Measurements from ENCODE around the gene COL4A2.

The COL4A2 gene

DNA sequence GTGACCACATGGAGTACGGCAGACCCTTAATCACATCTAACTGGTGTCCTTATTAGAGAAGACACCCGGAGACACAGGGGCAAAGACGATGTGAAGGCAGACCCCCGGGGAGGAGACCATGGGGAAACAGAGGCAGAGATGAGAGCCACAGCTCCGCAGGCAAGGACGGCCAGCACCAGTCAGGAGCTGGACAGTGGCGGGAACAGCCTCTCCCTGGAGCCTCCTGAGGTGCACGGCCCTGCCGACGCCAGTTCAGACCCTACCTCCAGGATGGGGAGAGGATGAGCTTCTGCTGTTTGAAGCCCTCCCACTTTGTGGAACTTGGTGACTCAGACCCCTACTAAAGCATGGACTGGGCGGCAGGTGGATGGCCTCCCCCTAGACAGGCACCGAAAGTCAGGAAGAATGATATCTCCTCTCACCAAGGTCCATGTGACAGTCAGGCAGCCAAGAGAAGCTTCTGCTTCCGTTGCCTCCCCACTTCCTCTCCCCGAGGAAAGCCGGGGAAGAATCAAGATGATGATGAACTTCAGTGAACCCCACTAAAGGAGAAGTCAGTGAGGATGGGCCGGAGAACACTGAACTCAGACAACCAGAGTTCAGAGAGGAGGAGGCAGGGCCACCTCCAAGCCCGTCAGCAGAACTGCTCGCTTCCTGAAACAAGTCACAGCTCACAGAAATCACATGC is 229.1 kb downstream of the COL4A2 start:
- Histone ChIP-seq H3K4me1 (ENCODE audit: control insufficient read depth, insufficient read depth, low read length) (peaks cover 4% of the 10 kb centered on the region), H3K27me3 (ENCODE audit: control insufficient read depth, insufficient read depth, low read length, poor library complexity, severe bottlenecking) (no peaks in the 10 kb centered on the region), H3K4me3 (ENCODE audit: insufficient read depth, low read depth, low read length) (no peak overlapping the region), H3K36me3 (ENCODE audit: control insufficient read depth, insufficient read depth, low read length) (no peaks in the 10 kb centered on the region), H3K27ac (ENCODE audit: insufficient read depth, low read depth, low read length, poor library complexity, severe bottlenecking) (no peak overlapping the region), H3K9me3 (ENCODE audit: control insufficient read depth, low read length) (no peaks in the 10 kb centered on the region)
- WGBS, 2 experiments: 96% methylated on average over 18 of the region's 18 CpGs

DNA sequence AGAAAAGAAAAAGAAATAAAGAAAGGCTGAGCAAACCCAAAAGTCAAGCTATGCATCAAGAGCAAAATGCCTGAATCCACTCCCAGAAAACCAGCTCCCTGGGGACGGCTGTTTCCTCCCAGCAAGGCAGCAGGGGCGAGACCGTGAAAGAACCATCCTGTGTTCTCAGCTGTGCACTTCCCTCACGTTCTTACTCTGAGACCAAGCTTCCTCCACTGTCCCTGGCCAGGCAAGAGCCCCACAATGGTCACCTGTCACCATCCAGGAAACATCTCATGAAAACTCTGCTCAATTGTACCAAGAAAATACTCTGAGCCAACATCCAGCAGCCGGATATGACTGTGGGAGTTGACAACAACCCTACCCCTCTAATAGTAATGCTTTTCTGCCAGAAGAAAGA is 231.5 kb downstream of the COL4A2 start:
- Histone ChIP-seq H3K4me3 (ENCODE audit: insufficient read depth, low read depth, low read length) (no peak overlapping the region), H3K9me3 (ENCODE audit: control insufficient read depth, low read length) (no peaks in the 10 kb centered on the region), H3K27me3 (ENCODE audit: control insufficient read depth, insufficient read depth, low read length, poor library complexity, severe bottlenecking) (no peaks in the 10 kb centered on the region), H3K4me1 (ENCODE audit: control insufficient read depth, insufficient read depth, low read length) (no peaks in the 10 kb centered on the region), H3K27ac (ENCODE audit: insufficient read depth, low read depth, low read length, poor library complexity, severe bottlenecking) (no peak overlapping the region), H3K36me3 (ENCODE audit: control insufficient read depth, insufficient read depth, low read length) (no peaks in the 10 kb centered on the region)
- WGBS, 2 experiments: 73 to 74% methylated on average over 5 of the region's 5 CpGs

DNA sequence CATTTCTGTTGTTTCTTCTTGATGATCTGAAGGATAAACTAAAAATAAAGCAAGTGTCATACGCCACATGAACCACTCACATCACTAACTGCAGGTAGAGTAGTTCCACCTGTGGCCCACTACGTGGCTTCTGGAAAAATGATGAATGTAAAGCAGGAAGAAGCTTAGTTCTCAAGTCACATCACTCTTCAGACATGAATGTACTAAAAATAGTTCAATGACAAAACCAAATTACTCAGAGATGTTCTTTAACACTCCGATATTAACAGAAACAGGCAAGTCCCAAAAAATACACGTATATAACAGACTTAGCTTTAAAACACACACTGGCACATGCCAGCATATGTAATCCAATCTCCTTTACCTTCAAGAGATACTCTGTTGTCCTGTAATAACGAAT is 232.8 kb downstream of the COL4A2 start:
- no peaks in the 10 kb centered on the region for H3K4me1 ChIP-seq (ENCODE audit: control insufficient read depth, insufficient read depth, low read length)
- no peaks in the 10 kb centered on the region for H3K9me3 ChIP-seq (ENCODE audit: control insufficient read depth, low read length)
- H3K27ac ChIP-seq (ENCODE audit: insufficient read depth, low read depth, low read length, poor library complexity, severe bottlenecking): no peak overlapping the region
- no peaks in the 10 kb centered on the region for H3K27me3 ChIP-seq (ENCODE audit: control insufficient read depth, insufficient read depth, low read length, poor library complexity, severe bottlenecking)
- WGBS, 2 experiments: 90 to 93% methylated on average over 4 of the region's 5 CpGs
- H3K36me3 ChIP-seq (ENCODE audit: control insufficient read depth, insufficient read depth, low read length): no peaks in the 10 kb centered on the region
- no peak overlapping the region for H3K4me3 ChIP-seq (ENCODE audit: insufficient read depth, low read depth, low read length)

DNA sequence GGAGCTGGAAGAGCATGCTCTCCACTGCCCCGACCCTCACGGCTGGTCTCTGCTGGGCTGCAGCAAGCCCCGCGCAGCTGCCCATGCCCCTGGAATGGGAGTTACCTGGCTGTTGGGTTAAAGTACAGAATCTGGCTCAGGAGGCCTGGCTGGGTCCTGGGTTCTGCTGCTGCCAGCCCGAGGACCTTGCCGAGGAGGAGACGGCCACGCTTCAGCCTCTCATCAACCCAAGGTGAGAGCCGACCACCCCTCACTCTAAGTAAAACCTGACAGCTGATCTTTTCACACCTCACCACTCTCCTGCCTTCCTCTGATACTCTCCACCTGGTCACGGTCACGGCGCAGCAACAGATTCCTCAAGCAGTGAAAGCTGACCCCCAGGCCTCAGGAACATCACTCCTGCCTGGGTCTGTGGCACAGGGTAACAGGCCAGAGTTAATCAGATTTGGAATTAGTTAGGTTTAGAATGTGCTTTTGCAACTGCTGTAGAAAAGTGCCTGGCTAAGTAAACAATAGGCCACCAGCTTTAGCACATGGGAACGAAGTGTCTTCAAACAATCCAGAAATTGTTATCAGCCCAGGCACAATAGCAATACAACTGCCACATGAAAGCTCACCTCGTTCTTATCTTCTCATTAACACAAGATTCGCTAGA is 233.9 kb downstream of the COL4A2 start:
- Histone ChIP-seq H3K4me3 (ENCODE audit: insufficient read depth, low read depth, low read length) (no peak overlapping the region), H3K27ac (ENCODE audit: insufficient read depth, low read depth, low read length, poor library complexity, severe bottlenecking) (no peak overlapping the region), H3K9me3 (ENCODE audit: control insufficient read depth, low read length) (no peaks in the 10 kb centered on the region), H3K36me3 (ENCODE audit: control insufficient read depth, insufficient read depth, low read length) (no peaks in the 10 kb centered on the region), H3K27me3 (ENCODE audit: control insufficient read depth, insufficient read depth, low read length, poor library complexity, severe bottlenecking) (no peaks in the 10 kb centered on the region), H3K4me1 (ENCODE audit: control insufficient read depth, insufficient read depth, low read length) (no peaks in the 10 kb centered on the region)
- 91 to 92% methylated on average over 15 of the region's 15 CpGs for WGBS, 2 experiments

DNA sequence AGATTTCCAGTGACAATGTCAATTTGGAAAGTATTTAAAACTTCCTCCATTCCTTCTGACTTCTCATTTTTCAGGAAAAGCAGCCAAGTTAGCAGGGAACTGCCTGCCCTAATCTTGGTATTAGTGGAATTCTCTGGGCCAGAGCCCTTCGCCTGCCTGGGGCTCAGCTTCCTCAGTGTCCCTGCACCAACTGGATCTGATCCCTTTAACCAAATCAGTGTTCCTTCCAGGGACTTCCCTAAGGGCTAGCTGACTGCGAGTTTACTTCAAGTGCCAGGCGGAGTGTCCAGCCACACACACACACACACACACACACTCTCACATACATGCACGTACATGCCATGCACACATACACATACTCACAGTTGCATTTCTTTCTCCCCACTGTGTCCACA is 234.4 kb downstream of the COL4A2 start:
- Histone ChIP-seq H3K27me3 (ENCODE audit: control insufficient read depth, insufficient read depth, low read length, poor library complexity, severe bottlenecking) (no peaks in the 10 kb centered on the region), H3K4me1 (ENCODE audit: control insufficient read depth, insufficient read depth, low read length) (no peaks in the 10 kb centered on the region), H3K27ac (ENCODE audit: insufficient read depth, low read depth, low read length, poor library complexity, severe bottlenecking) (no peak overlapping the region), H3K9me3 (ENCODE audit: control insufficient read depth, low read length) (no peaks in the 10 kb centered on the region), H3K36me3 (ENCODE audit: control insufficient read depth, insufficient read depth, low read length) (no peaks in the 10 kb centered on the region), H3K4me3 (ENCODE audit: insufficient read depth, low read depth, low read length) (no peak overlapping the region)
- WGBS, 2 experiments: 84 to 86% methylated on average over 4 of the region's 4 CpGs

DNA sequence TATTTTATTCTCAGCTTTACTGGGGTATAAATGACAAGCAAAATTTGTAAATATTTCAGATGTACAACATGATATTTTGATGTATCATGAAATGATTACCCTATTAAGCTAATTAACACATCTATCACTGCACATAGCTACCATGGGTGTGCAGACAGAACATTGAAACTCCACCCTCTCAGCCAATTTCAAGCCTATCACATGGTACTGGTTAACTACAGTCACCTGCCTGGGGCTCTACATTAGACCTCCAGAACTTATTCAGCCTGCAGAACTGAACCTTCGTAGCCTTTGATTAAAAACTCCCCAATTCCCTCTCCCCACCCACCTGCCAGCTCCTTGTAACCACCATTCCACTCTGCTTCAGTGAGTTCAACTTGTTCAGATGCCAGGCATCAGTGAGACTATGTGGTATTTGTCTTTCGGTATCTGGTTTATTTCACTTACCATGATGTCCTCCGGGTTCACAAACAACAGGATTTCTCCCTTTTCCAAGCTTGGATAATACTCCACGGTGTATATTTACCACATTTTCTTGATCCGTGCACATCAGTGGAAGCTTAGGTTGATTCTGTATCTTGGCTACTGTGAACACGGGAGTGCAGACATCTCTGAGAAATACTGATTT is 235.2 kb downstream of the COL4A2 start:
- Histone ChIP-seq H3K27ac (ENCODE audit: insufficient read depth, low read depth, low read length, poor library complexity, severe bottlenecking) (no peak overlapping the region), H3K4me3 (ENCODE audit: insufficient read depth, low read depth, low read length) (no peak overlapping the region), H3K27me3 (ENCODE audit: control insufficient read depth, insufficient read depth, low read length, poor library complexity, severe bottlenecking) (no peaks in the 10 kb centered on the region), H3K9me3 (ENCODE audit: control insufficient read depth, low read length) (no peaks in the 10 kb centered on the region), H3K36me3 (ENCODE audit: control insufficient read depth, insufficient read depth, low read length) (no peaks in the 10 kb centered on the region), H3K4me1 (ENCODE audit: control insufficient read depth, insufficient read depth, low read length) (no peaks in the 10 kb centered on the region)
- 93 to 94% methylated on average over 6 of the region's 6 CpGs for WGBS, 2 experiments

DNA sequence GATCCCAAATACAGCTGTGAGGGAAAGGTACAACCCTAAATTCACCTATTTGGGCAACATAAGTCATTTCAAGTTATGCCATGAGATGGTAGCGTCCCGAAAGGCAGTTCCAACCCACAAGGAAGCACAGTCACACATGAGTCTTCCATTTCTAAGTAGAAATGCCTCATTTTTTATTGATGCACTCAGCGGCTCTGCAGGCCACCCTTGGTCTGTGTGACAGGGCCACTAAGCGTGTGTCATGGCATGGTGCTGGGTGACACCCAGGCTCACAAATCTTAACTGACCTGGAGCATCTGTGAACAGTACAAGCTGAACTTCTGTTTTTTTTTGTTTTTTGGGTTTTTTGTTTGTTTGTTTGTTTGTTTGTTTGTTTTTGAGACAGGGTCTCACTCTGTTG is 239.3 kb downstream of the COL4A2 start:
- Histone ChIP-seq H3K4me1 (ENCODE audit: control insufficient read depth, insufficient read depth, low read length) (no peaks in the 10 kb centered on the region), H3K27ac (ENCODE audit: insufficient read depth, low read depth, low read length, poor library complexity, severe bottlenecking) (no peak overlapping the region), H3K27me3 (ENCODE audit: control insufficient read depth, insufficient read depth, low read length, poor library complexity, severe bottlenecking) (no peaks in the 10 kb centered on the region), H3K9me3 (ENCODE audit: control insufficient read depth, low read length) (no peaks in the 10 kb centered on the region), H3K36me3 (ENCODE audit: control insufficient read depth, insufficient read depth, low read length) (no peaks in the 10 kb centered on the region), H3K4me3 (ENCODE audit: insufficient read depth, low read depth, low read length) (no peak overlapping the region)
- 92 to 93% methylated on average over 4 of the region's 4 CpGs for WGBS, 2 experiments

DNA sequence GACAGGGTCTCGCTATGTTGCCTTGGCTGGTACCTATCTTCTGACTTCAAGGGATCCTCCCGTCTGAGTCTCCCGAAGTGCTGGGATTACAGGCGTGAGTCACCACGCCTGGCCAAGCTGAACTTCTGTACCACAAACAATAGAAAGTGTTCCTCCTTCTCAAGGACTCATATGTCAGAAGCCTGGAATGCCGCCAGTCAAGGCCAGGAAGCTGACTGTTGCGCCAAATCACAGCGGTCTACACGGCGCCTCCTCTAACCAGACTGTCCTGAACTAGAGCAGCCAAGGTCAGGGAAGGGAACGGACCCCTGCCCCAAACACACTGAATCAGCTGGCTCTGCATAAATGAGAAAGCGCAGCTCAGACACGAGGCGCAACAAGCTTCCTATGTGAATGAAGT is 239.8 kb downstream of the COL4A2 start:
- Histone ChIP-seq H3K4me3 (ENCODE audit: insufficient read depth, low read depth, low read length) (no peak overlapping the region), H3K27ac (ENCODE audit: insufficient read depth, low read depth, low read length, poor library complexity, severe bottlenecking) (no peak overlapping the region), H3K27me3 (ENCODE audit: control insufficient read depth, insufficient read depth, low read length, poor library complexity, severe bottlenecking) (no peaks in the 10 kb centered on the region), H3K9me3 (ENCODE audit: control insufficient read depth, low read length) (no peaks in the 10 kb centered on the region), H3K4me1 (ENCODE audit: control insufficient read depth, insufficient read depth, low read length) (no peaks in the 10 kb centered on the region), H3K36me3 (ENCODE audit: control insufficient read depth, insufficient read depth, low read length) (no peaks in the 10 kb centered on the region)
- 93 to 95% methylated on average over 14 of the region's 14 CpGs for WGBS, 2 experiments

DNA sequence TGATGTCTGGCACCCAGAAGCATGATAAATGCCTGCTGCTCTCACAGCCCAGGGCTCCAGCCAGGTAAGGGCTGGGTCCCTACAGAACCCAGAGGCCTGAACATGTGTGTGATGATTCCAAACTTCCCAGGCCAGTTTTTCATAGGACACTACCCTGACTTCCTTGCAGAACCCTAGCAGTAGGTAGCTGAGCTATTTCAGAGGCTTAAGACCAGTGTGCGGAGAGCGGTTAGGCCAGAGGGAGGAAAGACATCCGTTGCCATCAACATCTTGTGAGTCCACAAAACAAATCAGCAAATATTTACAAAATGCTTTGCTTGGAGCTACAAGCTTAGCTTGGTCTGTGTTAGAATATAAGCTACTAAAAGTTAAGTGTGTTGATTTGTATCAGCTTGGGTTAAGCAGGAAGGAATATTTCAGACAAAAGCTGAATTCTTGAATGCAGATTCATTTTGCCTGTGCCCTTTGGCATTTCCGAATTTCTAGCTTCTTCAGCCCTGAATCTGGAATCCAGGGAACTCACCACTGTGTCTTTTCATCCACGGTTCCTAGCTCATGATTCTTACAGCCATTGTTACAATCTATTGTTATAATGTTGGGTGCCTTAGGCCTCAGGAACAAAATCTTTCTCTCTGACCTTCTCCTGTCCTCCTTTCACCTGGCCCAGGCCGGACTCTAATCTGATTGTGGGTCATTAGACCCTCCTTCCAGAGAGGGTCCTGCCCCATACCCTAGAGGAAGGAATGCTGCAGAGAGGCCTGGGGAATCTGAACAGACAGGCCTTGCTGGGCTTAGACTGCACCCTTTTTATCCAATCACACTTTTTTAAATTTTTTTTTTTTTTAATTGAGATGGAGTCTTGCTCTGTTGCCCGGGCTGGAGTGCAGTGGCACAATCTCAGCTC is 242.1 kb downstream of the COL4A2 start:
- Histone ChIP-seq H3K27me3 (ENCODE audit: control insufficient read depth, insufficient read depth, low read length, poor library complexity, severe bottlenecking) (no peaks in the 10 kb centered on the region), H3K4me1 (ENCODE audit: control insufficient read depth, insufficient read depth, low read length) (peaks cover 1% of the 10 kb centered on the region), H3K9me3 (ENCODE audit: control insufficient read depth, low read length) (no peaks in the 10 kb centered on the region), H3K27ac (ENCODE audit: insufficient read depth, low read depth, low read length, poor library complexity, severe bottlenecking) (no peak overlapping the region), H3K4me3 (ENCODE audit: insufficient read depth, low read depth, low read length) (no peak overlapping the region), H3K36me3 (ENCODE audit: control insufficient read depth, insufficient read depth, low read length) (no peaks in the 10 kb centered on the region)
- 89 to 94% methylated on average over 7 of the region's 7 CpGs for WGBS, 2 experiments

DNA sequence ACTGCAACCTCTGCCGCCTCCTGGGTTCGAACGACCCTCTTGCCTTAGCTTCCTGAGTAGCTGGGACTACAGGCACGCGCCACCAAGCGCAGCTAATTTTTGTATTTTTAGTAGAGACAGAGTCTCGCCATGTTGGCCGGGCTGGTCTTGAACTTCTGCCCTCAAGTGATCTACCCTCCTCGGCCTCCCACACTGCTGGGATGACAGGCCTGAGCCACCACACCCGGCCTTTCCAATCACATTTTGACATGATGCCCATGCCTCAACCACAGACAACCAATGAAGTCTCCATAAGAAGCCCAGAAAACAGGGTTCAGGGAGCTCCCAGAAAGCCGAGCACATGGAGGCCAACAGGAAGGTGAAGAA is 242.7 kb downstream of the COL4A2 start:
- no peak overlapping the region for H3K4me3 ChIP-seq (ENCODE audit: insufficient read depth, low read depth, low read length)
- no peak overlapping the region for H3K27ac ChIP-seq (ENCODE audit: insufficient read depth, low read depth, low read length, poor library complexity, severe bottlenecking)
- H3K27me3 ChIP-seq (ENCODE audit: control insufficient read depth, insufficient read depth, low read length, poor library complexity, severe bottlenecking): no peaks in the 10 kb centered on the region
- H3K4me1 ChIP-seq (ENCODE audit: control insufficient read depth, insufficient read depth, low read length): peaks cover 7% of the 10 kb centered on the region
- no peaks in the 10 kb centered on the region for H3K36me3 ChIP-seq (ENCODE audit: control insufficient read depth, insufficient read depth, low read length)
- 92 to 95% methylated on average over 11 of the region's 11 CpGs for WGBS, 2 experiments
- no peaks in the 10 kb centered on the region for H3K9me3 ChIP-seq (ENCODE audit: control insufficient read depth, low read length)
